ENCODE measurements around the gene USP21. TPM values are rescaled to one million over a fixed set of nuclear protein-coding genes. Genes with fewer than 3 reads are reported as not detected.

The USP21 gene
- total and polyA plus RNA-seq, 5 donors from 2014 or later, result 18.8 to 36.9 (median 24.7) TPM

DNA sequence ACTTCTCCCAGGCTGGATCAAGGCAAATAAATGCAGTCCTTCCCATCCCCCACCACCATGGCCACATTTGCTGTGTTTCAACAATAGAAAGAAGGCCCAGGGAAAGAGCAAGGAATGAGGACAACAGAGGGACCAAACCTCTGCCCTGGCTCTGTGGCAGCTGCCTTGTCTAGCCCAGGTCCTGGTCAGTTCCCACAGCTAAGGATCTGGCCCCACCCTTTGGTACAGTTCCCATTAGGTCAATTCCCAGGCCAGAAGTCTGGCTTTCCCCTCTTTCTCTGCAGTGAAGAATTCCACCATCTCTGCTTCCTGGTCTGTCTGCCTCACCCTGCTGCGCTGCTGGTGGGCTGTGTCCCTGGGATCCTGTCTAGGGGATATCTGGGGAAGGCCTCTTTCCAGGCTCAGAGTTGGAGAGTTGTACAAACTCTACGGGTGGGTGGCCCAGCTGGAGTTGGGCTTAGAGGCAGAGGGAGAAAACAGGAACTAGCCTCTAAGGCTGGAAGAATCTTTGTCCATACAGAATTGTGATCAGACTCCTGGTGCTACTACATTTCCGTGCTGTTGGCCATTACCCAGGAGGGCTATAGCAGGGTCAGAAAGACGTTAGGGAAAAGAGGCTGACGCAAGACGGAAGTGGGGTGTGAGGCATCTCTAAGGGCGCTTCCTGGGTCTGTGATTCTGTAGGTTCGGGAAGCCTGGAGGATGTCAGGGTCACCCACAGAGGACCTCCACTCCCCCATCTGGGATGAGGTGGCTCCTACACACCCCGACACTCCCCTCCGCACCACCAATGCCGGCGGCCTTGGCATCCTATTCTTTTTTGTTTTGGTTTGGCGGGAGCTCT, 41.9 kb downstream of the USP21 start:
- peaks cover 18% of the 10 kb centered on the region for H3K36me3 ChIP-seq (ENCODE audit: control insufficient read depth, insufficient read depth, low read length)
- Mint-ChIP-seq H3K36me3 (peaks cover 18% of the 10 kb centered on the region), H3K27ac (peak overlapping the region; percentile 98 to 99 (median 99)), H3K4me1 (peaks cover 25 to 72% (median 49%) of the 10 kb centered on the region in 4 donors), H3K4me3 (peak overlapping the region; percentile 96 to 98 (median 98)), H3K9me3 (no peaks in the 10 kb centered on the region), H3K27me3 (peaks cover 4% of the 10 kb centered on the region)
- H3K4me1 ChIP-seq (ENCODE audit: control insufficient read depth, insufficient read depth, low read length, poor library complexity, severe bottlenecking), result peaks cover 57% of the 10 kb centered on the region
- H3K4me3 ChIP-seq (ENCODE audit: low read depth, low read length), result peak overlapping the region; percentile 85
- peak overlapping the region; percentile 90 for H3K27ac ChIP-seq (ENCODE audit: insufficient read depth, low read length, poor library complexity, severe bottlenecking)
- H3K9me3 ChIP-seq (ENCODE audit: control insufficient read depth in 2 of 2, low read length in 2 of 2), result no peaks in the 10 kb centered on the region
- ATAC-seq (ENCODE audit: low read depth in 2 of 2), result no peak
- DNase-seq, result no peak
- H3K27me3 ChIP-seq (ENCODE audit: control insufficient read depth, insufficient read depth, low read length), result no peaks in the 10 kb centered on the region

DNA sequence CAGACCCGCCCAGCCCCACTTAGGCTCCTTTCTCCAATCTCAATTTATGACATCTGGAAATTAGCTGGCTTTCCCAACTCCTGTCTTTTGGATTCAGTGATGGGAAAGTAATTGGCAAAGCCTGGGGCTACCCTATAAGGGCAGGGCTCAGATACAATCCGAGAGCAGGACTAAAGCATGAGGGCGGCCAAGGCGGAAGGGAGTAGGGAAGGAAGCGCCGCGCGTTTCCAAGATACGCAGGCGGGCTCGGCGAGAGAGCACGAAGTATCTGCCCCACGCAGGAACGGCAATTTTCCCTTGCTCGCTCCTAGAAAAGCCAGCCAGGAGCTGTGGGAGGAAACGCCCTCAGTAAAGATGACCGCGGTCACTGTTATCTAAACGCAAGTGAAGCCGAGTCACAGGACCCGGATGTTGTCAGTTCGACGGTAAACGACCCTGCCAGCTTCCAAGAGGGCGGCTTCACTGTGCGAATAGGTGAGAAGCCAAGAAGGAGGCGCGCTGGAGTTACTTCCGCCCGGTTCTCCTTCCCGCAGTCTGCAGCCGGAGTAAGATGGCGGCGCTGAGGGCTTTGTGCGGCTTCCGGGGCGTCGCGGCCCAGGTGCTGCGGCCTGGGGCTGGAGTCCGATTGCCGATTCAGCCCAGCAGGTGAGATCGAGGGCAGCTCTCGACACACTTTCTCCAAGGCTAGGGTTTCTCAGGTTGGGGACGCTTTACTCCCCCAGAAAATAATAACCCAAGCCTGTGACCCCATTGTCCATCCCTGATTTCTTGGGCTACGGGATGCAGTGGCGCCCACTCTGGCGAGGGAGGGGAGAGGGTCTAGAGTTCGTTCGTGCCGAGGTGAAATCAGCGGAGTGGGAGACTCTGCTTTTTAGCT, 42.8 kb downstream of the USP21 start, which contains the start of gene NDUFS2:
Gene NDUFS2 (plus strand): TSS at position 532 of the 877 bp plus-strand sequence. CDS start 19 bp downstream, at position 551.
- ATAC-seq (ENCODE audit: low read depth in 2 of 2) (peak; percentile 98 to 99), DNase-seq (peak; percentile 94 to 99 (median 96))
- H3K9me3 Mint-ChIP-seq, result no peaks in the 10 kb centered on the region
- peak within 1 kb of the TSS; percentile 98 to 99 (median 99) for H3K27ac Mint-ChIP-seq
- H3K9me3 ChIP-seq (ENCODE audit: control insufficient read depth in 2 of 2, low read length in 2 of 2), result no peaks in the 10 kb centered on the region
- H3K27ac ChIP-seq (ENCODE audit: insufficient read depth, low read length, poor library complexity, severe bottlenecking), result peak within 1 kb of the TSS; percentile 90
- H3K4me1 ChIP-seq (ENCODE audit: control insufficient read depth, insufficient read depth, low read length, poor library complexity, severe bottlenecking), result peaks cover 62% of the 10 kb centered on the region
- peaks cover 4% of the 10 kb centered on the region for H3K27me3 Mint-ChIP-seq
- H3K36me3 ChIP-seq (ENCODE audit: control insufficient read depth, insufficient read depth, low read length), result peaks cover 25% of the 10 kb centered on the region
- peaks cover 26 to 80% (median 56%) of the 10 kb centered on the region in 4 donors for H3K4me1 Mint-ChIP-seq
- H3K36me3 Mint-ChIP-seq, result peaks cover 21% of the 10 kb centered on the region
- H3K4me3 ChIP-seq (ENCODE audit: low read depth, low read length), result peak within 1 kb of the TSS; percentile 85
- no peaks in the 10 kb centered on the region for H3K27me3 ChIP-seq (ENCODE audit: control insufficient read depth, insufficient read depth, low read length)
- H3K4me3 Mint-ChIP-seq, result peak within 1 kb of the TSS; percentile 96 to 98 (median 98)

DNA sequence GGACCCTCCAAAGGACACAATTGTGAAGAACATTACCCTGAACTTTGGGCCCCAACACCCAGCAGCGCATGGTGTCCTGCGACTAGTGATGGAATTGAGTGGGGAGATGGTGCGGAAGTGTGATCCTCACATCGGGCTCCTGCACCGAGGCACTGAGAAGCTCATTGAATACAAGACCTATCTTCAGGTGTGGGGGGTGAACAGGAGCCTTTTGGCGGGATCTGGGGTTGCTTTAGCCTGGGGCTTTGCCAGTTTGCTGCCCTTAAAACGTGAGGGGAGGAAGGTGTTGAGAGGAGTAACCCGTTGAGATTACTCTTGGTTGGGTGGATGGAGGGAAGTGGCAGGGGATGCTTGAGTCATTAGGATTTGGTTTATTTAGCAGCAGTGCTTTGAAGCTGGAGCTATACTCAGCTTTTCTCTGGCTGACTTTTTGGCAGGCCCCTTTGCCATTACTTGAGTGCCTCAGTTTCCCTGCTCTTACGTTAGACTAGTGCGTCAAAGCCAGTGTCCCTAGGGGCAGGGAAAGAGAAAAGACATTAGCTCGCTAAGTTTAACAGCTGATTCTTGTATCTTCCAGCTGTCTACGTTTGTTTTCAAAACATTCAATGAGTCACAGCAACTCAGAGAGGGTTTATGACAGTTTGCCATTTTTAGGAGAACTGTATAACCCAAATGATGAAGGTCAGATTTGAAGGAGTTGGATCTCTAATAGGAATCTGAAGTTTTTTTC, 47.3 kb downstream of the USP21 start:
- DNase-seq (no peak), ATAC-seq (ENCODE audit: low read depth in 2 of 2) (no peak)
- Mint-ChIP-seq H3K4me3 (peak overlapping the region in 2 of 4 donors; percentile 61 to 98), H3K9me3 (no peaks in the 10 kb centered on the region), H3K27ac (peak overlapping the region in 2 of 3 donors; percentile 58 to 72), H3K4me1 (peaks cover 26 to 75% (median 51%) of the 10 kb centered on the region in 4 donors), H3K36me3 (peaks cover 36% of the 10 kb centered on the region), H3K27me3 (peaks cover 4% of the 10 kb centered on the region)
- H3K27ac ChIP-seq (ENCODE audit: insufficient read depth, low read length, poor library complexity, severe bottlenecking), result no peak overlapping the region
- no peaks in the 10 kb centered on the region for H3K9me3 ChIP-seq (ENCODE audit: control insufficient read depth in 2 of 2, low read length in 2 of 2)
- peaks cover 62% of the 10 kb centered on the region for H3K36me3 ChIP-seq (ENCODE audit: control insufficient read depth, insufficient read depth, low read length)
- no peaks in the 10 kb centered on the region for H3K27me3 ChIP-seq (ENCODE audit: control insufficient read depth, insufficient read depth, low read length)
- H3K4me3 ChIP-seq (ENCODE audit: low read depth, low read length), result no peak overlapping the region
- peaks cover 46% of the 10 kb centered on the region for H3K4me1 ChIP-seq (ENCODE audit: control insufficient read depth, insufficient read depth, low read length, poor library complexity, severe bottlenecking)

DNA sequence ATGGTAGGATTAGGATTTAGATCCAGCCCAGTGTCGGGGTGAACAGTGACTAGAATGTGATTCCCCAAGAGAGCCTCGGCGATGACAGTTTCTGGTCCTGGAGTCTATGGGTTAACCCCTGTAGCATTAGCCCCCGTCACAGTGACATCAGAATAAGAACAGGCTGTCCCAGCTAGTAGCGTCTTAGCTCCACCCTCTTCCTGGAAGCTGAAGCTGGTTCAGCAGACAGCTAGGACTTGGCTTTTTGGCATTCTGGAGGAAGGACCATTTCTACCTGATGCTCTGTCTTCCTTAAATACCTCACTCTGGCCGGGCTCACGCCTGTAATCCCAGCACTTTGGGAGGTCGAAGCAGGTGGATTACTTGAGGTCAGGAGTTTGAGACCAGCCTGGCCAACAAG, 47.9 kb downstream of the USP21 start:
- no peaks in the 10 kb centered on the region for H3K9me3 ChIP-seq (ENCODE audit: control insufficient read depth in 2 of 2, low read length in 2 of 2)
- H3K36me3 Mint-ChIP-seq, result peaks cover 41% of the 10 kb centered on the region
- H3K4me3 ChIP-seq (ENCODE audit: low read depth, low read length), result no peak overlapping the region
- ATAC-seq (ENCODE audit: low read depth in 2 of 2) (no peak), DNase-seq (peak in 1 of 3 donors; percentile 56)
- H3K27ac Mint-ChIP-seq, result peak overlapping the region in 1 of 3 donors; percentile 46
- peaks cover 68% of the 10 kb centered on the region for H3K36me3 ChIP-seq (ENCODE audit: control insufficient read depth, insufficient read depth, low read length)
- H3K27me3 Mint-ChIP-seq, result peaks cover 4% of the 10 kb centered on the region
- peaks cover 21 to 69% (median 48%) of the 10 kb centered on the region in 4 donors for H3K4me1 Mint-ChIP-seq
- H3K27ac ChIP-seq (ENCODE audit: insufficient read depth, low read length, poor library complexity, severe bottlenecking), result no peak overlapping the region
- no peaks in the 10 kb centered on the region for H3K27me3 ChIP-seq (ENCODE audit: control insufficient read depth, insufficient read depth, low read length)
- H3K4me3 Mint-ChIP-seq, result no peak overlapping the region
- H3K9me3 Mint-ChIP-seq, result no peaks in the 10 kb centered on the region
- peaks cover 42% of the 10 kb centered on the region for H3K4me1 ChIP-seq (ENCODE audit: control insufficient read depth, insufficient read depth, low read length, poor library complexity, severe bottlenecking)

DNA sequence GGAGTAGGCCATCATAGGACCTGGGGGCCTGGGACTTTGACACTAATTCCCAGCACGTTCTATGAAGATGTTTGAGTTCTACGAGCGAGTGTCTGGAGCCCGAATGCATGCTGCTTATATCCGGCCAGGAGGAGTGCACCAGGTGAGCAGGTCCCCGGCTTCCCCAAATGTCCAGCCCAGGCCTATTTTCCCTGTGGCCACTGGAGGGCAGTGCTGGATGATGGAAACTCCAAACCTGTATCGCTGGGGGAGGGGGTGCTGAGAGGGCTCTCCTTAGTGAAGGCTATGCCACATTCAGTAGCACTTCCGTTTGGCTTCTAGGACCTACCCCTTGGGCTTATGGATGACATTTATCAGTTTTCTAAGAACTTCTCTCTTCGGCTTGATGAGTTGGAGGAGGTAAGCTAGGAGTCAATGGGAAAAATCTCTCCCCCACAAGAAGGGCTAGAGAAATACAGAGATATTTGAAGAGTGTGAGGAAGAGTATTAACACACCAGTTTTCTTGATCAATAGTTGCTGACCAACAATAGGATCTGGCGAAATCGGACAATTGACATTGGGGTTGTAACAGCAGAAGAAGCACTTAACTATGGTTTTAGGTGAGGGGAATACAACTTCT, 50.6 kb downstream of the USP21 start:
- H3K27me3 Mint-ChIP-seq, result no peaks in the 10 kb centered on the region
- H3K4me1 ChIP-seq (ENCODE audit: control insufficient read depth, insufficient read depth, low read length, poor library complexity, severe bottlenecking), result peaks cover 23% of the 10 kb centered on the region
- H3K27ac Mint-ChIP-seq, result peak overlapping the region; percentile 59 to 97 (median 87)
- H3K27me3 ChIP-seq (ENCODE audit: control insufficient read depth, insufficient read depth, low read length), result no peaks in the 10 kb centered on the region
- H3K9me3 Mint-ChIP-seq, result no peaks in the 10 kb centered on the region
- peak overlapping the region; percentile 16 for H3K27ac ChIP-seq (ENCODE audit: insufficient read depth, low read length, poor library complexity, severe bottlenecking)
- peak overlapping the region in 1 of 4 donors; percentile 20 for H3K4me3 Mint-ChIP-seq
- H3K36me3 ChIP-seq (ENCODE audit: control insufficient read depth, insufficient read depth, low read length), result peaks cover 78% of the 10 kb centered on the region
- peak; percentile 83 to 87 for ATAC-seq (ENCODE audit: low read depth in 2 of 2)
- no peak overlapping the region for H3K4me3 ChIP-seq (ENCODE audit: low read depth, low read length)
- peak; percentile 61 to 84 (median 79) for DNase-seq
- peaks cover 11 to 55% (median 39%) of the 10 kb centered on the region in 4 donors for H3K4me1 Mint-ChIP-seq
- peaks cover 49% of the 10 kb centered on the region for H3K36me3 Mint-ChIP-seq
- no peaks in the 10 kb centered on the region for H3K9me3 ChIP-seq (ENCODE audit: control insufficient read depth in 2 of 2, low read length in 2 of 2)

DNA sequence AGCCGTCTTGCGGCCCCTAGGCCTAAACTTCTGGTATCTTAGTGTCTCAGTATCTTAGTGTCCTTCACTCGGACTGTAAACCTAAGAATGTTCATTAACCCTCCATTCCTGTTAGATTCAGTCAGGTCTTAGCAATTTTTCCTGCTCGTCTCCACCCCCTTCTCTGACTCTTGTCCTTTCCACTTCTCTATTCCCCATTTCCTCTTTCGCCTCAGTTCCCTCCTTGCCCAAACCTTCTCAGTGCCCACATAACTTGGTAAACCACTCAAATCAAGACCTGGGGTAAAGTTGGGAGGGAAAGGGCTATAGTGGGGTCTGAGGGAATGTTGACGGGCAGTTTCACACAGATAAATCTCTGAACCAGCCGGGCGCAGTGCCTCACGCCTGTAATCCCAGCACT, 55.1 kb downstream of the USP21 start:
- Mint-ChIP-seq H3K36me3 (peaks cover 36% of the 10 kb centered on the region), H3K9me3 (no peaks in the 10 kb centered on the region), H3K27ac (peak overlapping the region; percentile 7 to 91 (median 67)), H3K4me3 (peak overlapping the region in 3 of 4 donors; percentile 27 to 84 (median 61)), H3K4me1 (peaks cover 0 to 62% (median 32%) of the 10 kb centered on the region in 4 donors), H3K27me3 (no peaks in the 10 kb centered on the region)
- Histone ChIP-seq H3K9me3 (ENCODE audit: control insufficient read depth in 2 of 2, low read length in 2 of 2) (no peaks in the 10 kb centered on the region), H3K27me3 (ENCODE audit: control insufficient read depth, insufficient read depth, low read length) (no peaks in the 10 kb centered on the region), H3K4me1 (ENCODE audit: control insufficient read depth, insufficient read depth, low read length, poor library complexity, severe bottlenecking) (peaks cover 36% of the 10 kb centered on the region), H3K4me3 (ENCODE audit: low read depth, low read length) (no peak overlapping the region), H3K36me3 (ENCODE audit: control insufficient read depth, insufficient read depth, low read length) (peaks cover 46% of the 10 kb centered on the region), H3K27ac (ENCODE audit: insufficient read depth, low read length, poor library complexity, severe bottlenecking) (no peak overlapping the region)
- DNase-seq, result no peak
- no peak for ATAC-seq (ENCODE audit: low read depth in 2 of 2)

All from CD4-positive, CD25-positive, alpha-beta regulatory T cell (primary cell).